Thyroid gland (tissue), 4 donors: ENCODE measurements around the gene CREB5.

Source experiments
- POLR2A ChIP-seq, 2 donors: fragments of 450-650 bp; IDR thresholded peaks; one replicate each; pipeline ENCODE4 v1.6.1; 2017; ENCODE audit warnings: antibody characterized with exemption in 2 of 2, mild to moderate bottlenecking in 2 of 2, moderate library complexity in 1 of 2
- TF ChIP-seq, protein P1 (sequence below), 6 experiments: fragments of 200-600 bp in 3 of 6; fragments of 450-650 bp in 3 of 6; sonication (generic) in 3 of 6; IDR thresholded peaks; one replicate each; pipeline ENCODE4 v1.5.1; 2016 to 2019; ENCODE audit warnings: antibody characterized with exemption in 6 of 6, mild to moderate bottlenecking in 2 of 6, inconsistent platforms in 1 of 6, moderate library complexity in 1 of 6

DNA sequence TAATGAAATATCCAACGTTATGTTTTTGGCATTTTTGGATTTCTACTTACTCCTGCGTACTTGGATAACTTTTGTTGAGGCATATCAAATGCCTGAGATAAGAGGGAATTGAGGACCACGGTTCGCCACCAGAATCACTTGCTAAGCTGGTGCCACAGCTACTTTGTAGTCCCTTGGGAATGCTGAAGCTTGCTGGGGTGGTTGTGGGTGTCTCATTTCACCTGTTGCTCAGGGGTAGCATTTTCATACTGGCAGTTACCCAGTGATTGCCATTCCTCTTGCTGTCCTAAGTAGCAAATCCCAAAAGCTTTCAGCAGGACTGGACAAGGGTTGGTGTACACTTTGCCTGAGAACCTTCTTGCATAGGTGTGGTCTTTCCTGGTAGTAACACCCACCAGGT lies 75.2 kb downstream of the CREB5 start:
- TF ChIP-seq, protein P1, sequence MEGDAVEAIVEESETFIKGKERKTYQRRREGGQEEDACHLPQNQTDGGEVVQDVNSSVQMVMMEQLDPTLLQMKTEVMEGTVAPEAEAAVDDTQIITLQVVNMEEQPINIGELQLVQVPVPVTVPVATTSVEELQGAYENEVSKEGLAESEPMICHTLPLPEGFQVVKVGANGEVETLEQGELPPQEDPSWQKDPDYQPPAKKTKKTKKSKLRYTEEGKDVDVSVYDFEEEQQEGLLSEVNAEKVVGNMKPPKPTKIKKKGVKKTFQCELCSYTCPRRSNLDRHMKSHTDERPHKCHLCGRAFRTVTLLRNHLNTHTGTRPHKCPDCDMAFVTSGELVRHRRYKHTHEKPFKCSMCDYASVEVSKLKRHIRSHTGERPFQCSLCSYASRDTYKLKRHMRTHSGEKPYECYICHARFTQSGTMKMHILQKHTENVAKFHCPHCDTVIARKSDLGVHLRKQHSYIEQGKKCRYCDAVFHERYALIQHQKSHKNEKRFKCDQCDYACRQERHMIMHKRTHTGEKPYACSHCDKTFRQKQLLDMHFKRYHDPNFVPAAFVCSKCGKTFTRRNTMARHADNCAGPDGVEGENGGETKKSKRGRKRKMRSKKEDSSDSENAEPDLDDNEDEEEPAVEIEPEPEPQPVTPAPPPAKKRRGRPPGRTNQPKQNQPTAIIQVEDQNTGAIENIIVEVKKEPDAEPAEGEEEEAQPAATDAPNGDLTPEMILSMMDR (IDR thresholded peaks at IDR 0.05): no peak
- TF ChIP-seq POLR2A (IDR thresholded peaks at IDR 0.05): no peak
